Ishikawa (cell line): ENCODE measurements around the gene TCEAL9.

Source experiments
- CEBPB ChIP-seq: IDR thresholded peaks from 2 replicates; pipeline ENCODE4 v1.6.1; 2012
- CREB1 ChIP-seq: IDR thresholded peaks from 2 replicates; pipeline ENCODE4 v1.6.1; 2012; ENCODE audit warnings: low read depth
- EGR1 ChIP-seq: IDR thresholded peaks from 2 replicates; pipeline ENCODE4 v1.6.1; 2012
- EP300 ChIP-seq: IDR thresholded peaks from 2 replicates; pipeline ENCODE4 v1.6.1; 2012; ENCODE audit warnings: borderline replicate concordance
- FOXM1 ChIP-seq: IDR thresholded peaks from 2 replicates; pipeline ENCODE4 v1.6.1; 2012; ENCODE audit warnings: low read depth, borderline replicate concordance
- NFIC ChIP-seq: IDR thresholded peaks from 2 replicates; pipeline ENCODE4 v1.6.1; 2012
- RAD21 ChIP-seq: IDR thresholded peaks from 2 replicates; pipeline ENCODE4 v1.6.1; 2012; ENCODE audit warnings: low read depth
- REST ChIP-seq: IDR thresholded peaks from 2 replicates; pipeline ENCODE4 v1.6.1; 2012; ENCODE audit warnings: low read depth, mild to moderate bottlenecking
- TAF1 ChIP-seq: IDR thresholded peaks from 2 replicates; pipeline ENCODE4 v1.6.1; 2012; ENCODE audit warnings: low read depth, mild to moderate bottlenecking
- TCF12 ChIP-seq: IDR thresholded peaks from 2 replicates; pipeline ENCODE4 v1.6.1; 2012; ENCODE audit warnings: low read depth
- TEAD4 ChIP-seq: IDR thresholded peaks from 2 replicates; pipeline ENCODE4 v1.6.1; 2012
- YY1 ChIP-seq: IDR thresholded peaks from 2 replicates; pipeline ENCODE4 v1.6.1; 2012; ENCODE audit warnings: low read depth
- TF ChIP-seq, protein P1 (sequence below): IDR thresholded peaks from 2 replicates; pipeline ENCODE4 v1.6.1; 2012
- TF ChIP-seq, protein P2 (sequence below): IDR thresholded peaks from 2 replicates; pipeline ENCODE4 v1.6.1; 2012

DNA sequence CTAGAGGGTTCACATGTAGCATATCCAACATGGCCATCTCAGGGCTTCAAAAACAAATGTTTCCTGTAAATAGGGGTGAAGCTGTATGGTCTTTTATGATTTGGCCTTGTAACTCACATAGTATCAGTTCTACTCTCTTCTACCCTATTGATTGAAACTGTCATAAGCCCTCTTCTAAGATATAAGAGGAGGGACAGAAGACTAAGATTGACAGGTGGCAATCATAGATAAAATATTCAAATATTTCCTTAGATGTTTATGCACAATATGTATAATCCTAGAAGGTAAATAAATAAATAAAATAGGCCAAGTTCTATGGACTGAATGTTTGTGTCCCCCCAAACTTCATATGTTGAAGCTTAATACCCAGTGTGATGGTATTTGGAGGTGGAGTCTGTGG lies 13.2 kb downstream of the TCEAL9 start:
- TF ChIP-seq TEAD4 (no peak), EP300 (no peak), RAD21 (no peak), YY1 (no peak), FOXM1 (no peak), REST (no peak), EGR1 (no peak), TAF1 (no peak), CEBPB (no peak), CREB1 (no peak), TCF12 (no peak), NFIC (no peak)
- TF ChIP-seq, protein P1, sequence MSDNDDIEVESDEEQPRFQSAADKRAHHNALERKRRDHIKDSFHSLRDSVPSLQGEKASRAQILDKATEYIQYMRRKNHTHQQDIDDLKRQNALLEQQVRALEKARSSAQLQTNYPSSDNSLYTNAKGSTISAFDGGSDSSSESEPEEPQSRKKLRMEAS: no peak
- TF ChIP-seq, protein P2, sequence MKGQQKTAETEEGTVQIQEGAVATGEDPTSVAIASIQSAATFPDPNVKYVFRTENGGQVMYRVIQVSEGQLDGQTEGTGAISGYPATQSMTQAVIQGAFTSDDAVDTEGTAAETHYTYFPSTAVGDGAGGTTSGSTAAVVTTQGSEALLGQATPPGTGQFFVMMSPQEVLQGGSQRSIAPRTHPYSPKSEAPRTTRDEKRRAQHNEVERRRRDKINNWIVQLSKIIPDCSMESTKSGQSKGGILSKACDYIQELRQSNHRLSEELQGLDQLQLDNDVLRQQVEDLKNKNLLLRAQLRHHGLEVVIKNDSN: no peak
